DOHH2 (cell line): ENCODE data around the gene GTPBP3.

ENCODE experiments used
- EZH2phosphoT487 ChIP-seq: fragments of 200-600 bp; sonication (generic); IDR thresholded peaks from 2 replicates; pipeline ENCODE4 v1.6.1; 2017; ENCODE audit warnings: borderline replicate concordance, mild to moderate bottlenecking, antibody characterized with exemption, low read length, moderate library complexity, mixed read lengths
- TF ChIP-seq, protein P1 (sequence below): fragments of 200-600 bp; sonication (generic); IDR thresholded peaks from one replicate; pipeline ENCODE4 v1.5.1; 2014; ENCODE audit warnings: antibody characterized with exemption, mild to moderate bottlenecking, low read depth, low read length; ENCODE audit not compliant: poor library complexity, severe bottlenecking

DNA sequence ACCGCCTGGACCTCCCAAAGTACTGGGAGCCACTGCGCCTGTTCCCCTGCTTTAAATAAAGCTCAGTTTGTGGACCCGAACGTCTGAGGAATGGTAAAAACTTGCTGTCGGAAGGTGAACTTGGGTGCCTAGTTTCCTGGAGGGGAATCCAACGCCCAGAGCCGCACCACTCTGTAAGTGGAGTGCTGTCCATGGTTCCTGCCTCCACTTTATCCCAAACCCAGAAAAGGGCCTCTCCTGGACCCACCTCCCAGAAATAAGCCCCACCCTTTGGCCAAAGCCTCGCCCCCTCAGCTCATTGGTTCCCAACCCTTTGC, 5.0 kb upstream of the GTPBP3 start:
- TF ChIP-seq, protein P1, sequence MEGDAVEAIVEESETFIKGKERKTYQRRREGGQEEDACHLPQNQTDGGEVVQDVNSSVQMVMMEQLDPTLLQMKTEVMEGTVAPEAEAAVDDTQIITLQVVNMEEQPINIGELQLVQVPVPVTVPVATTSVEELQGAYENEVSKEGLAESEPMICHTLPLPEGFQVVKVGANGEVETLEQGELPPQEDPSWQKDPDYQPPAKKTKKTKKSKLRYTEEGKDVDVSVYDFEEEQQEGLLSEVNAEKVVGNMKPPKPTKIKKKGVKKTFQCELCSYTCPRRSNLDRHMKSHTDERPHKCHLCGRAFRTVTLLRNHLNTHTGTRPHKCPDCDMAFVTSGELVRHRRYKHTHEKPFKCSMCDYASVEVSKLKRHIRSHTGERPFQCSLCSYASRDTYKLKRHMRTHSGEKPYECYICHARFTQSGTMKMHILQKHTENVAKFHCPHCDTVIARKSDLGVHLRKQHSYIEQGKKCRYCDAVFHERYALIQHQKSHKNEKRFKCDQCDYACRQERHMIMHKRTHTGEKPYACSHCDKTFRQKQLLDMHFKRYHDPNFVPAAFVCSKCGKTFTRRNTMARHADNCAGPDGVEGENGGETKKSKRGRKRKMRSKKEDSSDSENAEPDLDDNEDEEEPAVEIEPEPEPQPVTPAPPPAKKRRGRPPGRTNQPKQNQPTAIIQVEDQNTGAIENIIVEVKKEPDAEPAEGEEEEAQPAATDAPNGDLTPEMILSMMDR: no peak
- TF ChIP-seq EZH2phosphoT487: no peak
